Pancreas (tissue), 10 donors: ENCODE data around the gene AIG1. TPM values are rescaled to one million over a fixed set of nuclear protein-coding genes. Genes with fewer than 3 reads are reported as not detected.

ENCODE experiments used
- ATAC-seq, 4 donors: fragments of 200-7000 bp; cut with Tn5 transposase; one replicate each; pipeline versions ENCODE4 v1.8.0 to v1.9.1; 2020; ENCODE audit warnings: mild to moderate bottlenecking in 4 of 4, moderate library complexity in 4 of 4
- DNase-seq, 6 donors: peaks; one replicate each; pipeline ENCODE4 v3.0.0-alpha.2; 2020
- FAIRE-seq: peaks from 2 replicates; lab custom pipeline; 2012; peaks lifted over from hg19 to GRCh38; lab: Jason Lieb, UNC
- H3K27ac ChIP-seq, 4 donors: fragments of 200-600 bp; sonication (generic); 1 replicate in 3 of 4; 2 replicates in 1 of 4; pipeline versions ENCODE4 v1.5.0 to v1.8.0; 2020
- H3K27me3 ChIP-seq, 4 donors: fragments of 200-600 bp; one replicate each; pipeline ENCODE4 v1.8.0; 2021
- H3K36me3 ChIP-seq, 3 donors: fragments of 200-600 bp; sonication (generic) in 1 of 3; one replicate each; pipeline versions ENCODE4 v1.5.0 to v1.8.0; 2020 to 2021
- H3K4me1 ChIP-seq, 3 donors: fragments of 200-600 bp; one replicate each; pipeline ENCODE4 v1.8.0; 2021
- H3K4me3 ChIP-seq, 4 donors: fragments of 200-600 bp; sonication (generic) in 2 of 4; one replicate each; pipeline versions ENCODE4 v1.5.0 to v1.8.0; 2020 to 2021
- H3K9me3 ChIP-seq, 4 donors: fragments of 200-600 bp; one replicate each; pipeline ENCODE4 v1.8.0; 2021
- CTCF ChIP-seq, 4 donors: fragments of 200-600 bp; sonication (generic) in 3 of 4; IDR thresholded peaks; one replicate each; pipeline versions ENCODE4 v1.5.0 to v1.8.0; 2021; ENCODE audit warnings: antibody characterized with exemption in 4 of 4
- WGBS, 2 donors: extraction: QIAGEN DNeasy Blood & Tissue Kit; methylation state at CpG; one replicate each; pipeline ENCODE4 v1.1.7; 2013; 5-methylcytosine and 5-hydroxymethylcytosine counted together
- intact Hi-C, 3 donors: fragments of 100-400 bp; cut with DNase I; formaldehyde crosslinking; loops; one replicate each; pipeline versions ENCODE4 v1.11.1 to v1.14.2; 2022
- polyA plus RNA-seq, 2 donors: library from polyadenylated mRNA; stranded (reverse); fragments of 200-250 nt; gene quantifications; one replicate each; pipeline ENCODE4 v1.2.3, GENCODE V29; 2013
- total RNA-seq, 6 donors: library from RNA; stranded (reverse); fragmentation: NEBNext Ultra II Directional in 4 of 6; extraction: Animal tissue kit (Norgen Biotek cat#: 25700) in 4 of 6; gene quantifications; one replicate each; pipeline versions ENCODE4 v1.2.1 to v1.2.4, GENCODE V29; 2021 to 2023
- donor health status: healthy with polysubstance abuse.
- donor health status: DM: no; HTN: no; CAD: no; lungs with moderate emphysema.
- donor health status: DM: no; HTN: no; CAD: no.
- donor health status: control.
- donor health status: control.
- donor health status: Bipolar disorder and iron deficiency.
- donor health status: DM: yes; HTN: yes; CAD: no.
- donor health status: DM: no; HTN: no; CAD: no.
- donor health status: DM: no; HTN: no; CAD: no.
- donor health status: DM: yes; HTN: yes; CAD: no.

Gene AIG1
- total and polyA plus RNA-seq, 8 donors, result 8.7 to 28.9 (median 14.9) TPM

DNA sequence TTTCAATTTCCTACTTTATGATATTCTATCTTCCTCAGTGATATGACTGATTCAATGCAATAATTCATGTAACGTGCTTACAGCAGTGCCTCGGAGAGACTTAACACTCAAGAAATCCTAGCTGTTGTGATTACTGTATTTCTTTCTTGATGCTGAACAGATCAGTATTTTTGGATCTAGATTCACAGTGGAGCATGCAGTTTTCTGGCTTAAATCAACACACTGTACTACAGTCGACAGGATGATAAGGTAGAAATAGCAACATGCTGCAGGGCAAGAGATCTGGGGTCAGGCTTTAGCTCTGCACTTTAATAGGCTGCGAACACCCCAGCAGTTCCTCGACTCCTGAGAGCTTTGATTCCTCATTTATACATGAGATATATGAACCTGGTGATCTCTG is 161.0 kb downstream of the AIG1 start:
- Histone ChIP-seq H3K36me3 (no peaks in the 10 kb centered on the region), H3K9me3 (no peaks in the 10 kb centered on the region), H3K4me1 (peaks cover 0 to 10% (median 8%) of the 10 kb centered on the region in 3 donors), H3K27me3 (no peaks in the 10 kb centered on the region), H3K4me3 (no peak overlapping the region), H3K27ac (no peak overlapping the region)
- intact Hi-C loops, result no loop called here
- TF ChIP-seq CTCF (IDR thresholded peaks at IDR 0.05), result no peak
- no peak for ATAC-seq
- DNase-seq, result no peak
- no peak for FAIRE-seq
- 73 to 78% methylated on average over 5 of the region's 5 CpGs for WGBS, 2 donors

DNA sequence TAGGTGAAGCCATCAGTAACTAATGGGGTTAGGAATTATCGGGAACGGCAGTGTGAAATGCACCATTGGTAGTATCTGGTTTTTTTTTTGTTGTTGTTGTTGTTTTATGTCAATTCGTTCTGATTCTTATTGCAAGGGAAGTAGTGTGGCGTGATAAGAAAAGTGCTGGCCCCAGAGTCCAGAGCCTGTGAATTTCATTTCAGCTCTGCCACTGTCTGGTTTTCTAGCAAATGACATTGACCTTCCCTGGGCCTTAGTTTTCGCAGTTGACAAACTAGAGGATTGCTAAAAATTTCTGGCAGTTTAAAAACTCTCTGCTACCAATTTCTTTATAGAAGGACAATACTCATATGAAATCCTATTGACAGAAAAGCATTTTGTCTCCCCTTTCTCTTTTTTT is 161.6 kb downstream of the AIG1 start:
- Histone ChIP-seq H3K4me3 (no peak overlapping the region), H3K27ac (no peak overlapping the region), H3K9me3 (no peaks in the 10 kb centered on the region), H3K36me3 (no peaks in the 10 kb centered on the region), H3K27me3 (no peaks in the 10 kb centered on the region), H3K4me1 (peaks cover 0 to 10% (median 8%) of the 10 kb centered on the region in 3 donors)
- FAIRE-seq, result no peak
- intact Hi-C loops, result no loop called here
- WGBS, 2 donors, result 80 to 82% methylated on average over 5 of the region's 5 CpGs
- ATAC-seq, result no peak
- no peak for DNase-seq
- no peak for TF ChIP-seq CTCF (IDR thresholded peaks at IDR 0.05)

GRCh38 chr6:143222801-143223231 is 162.1 kb downstream of the AIG1 start:
- peak overlapping the region in 1 of 4 donors; percentile 23 for H3K27ac ChIP-seq
- ATAC-seq, result no peak
- H3K36me3 ChIP-seq, result no peaks in the 10 kb centered on the region
- no peak overlapping the region for H3K4me3 ChIP-seq
- WGBS, 2 donors, result 80 to 84% methylated on average over 2 of the region's 2 CpGs
- H3K4me1 ChIP-seq, result peaks cover 0 to 10% (median 8%) of the 10 kb centered on the region in 3 donors
- intact Hi-C loops, result no loop called here
- no peaks in the 10 kb centered on the region for H3K27me3 ChIP-seq
- TF ChIP-seq CTCF (IDR thresholded peaks at IDR 0.05), result no peak
- no peak for DNase-seq
- no peaks in the 10 kb centered on the region for H3K9me3 ChIP-seq
- no peak for FAIRE-seq

DNA sequence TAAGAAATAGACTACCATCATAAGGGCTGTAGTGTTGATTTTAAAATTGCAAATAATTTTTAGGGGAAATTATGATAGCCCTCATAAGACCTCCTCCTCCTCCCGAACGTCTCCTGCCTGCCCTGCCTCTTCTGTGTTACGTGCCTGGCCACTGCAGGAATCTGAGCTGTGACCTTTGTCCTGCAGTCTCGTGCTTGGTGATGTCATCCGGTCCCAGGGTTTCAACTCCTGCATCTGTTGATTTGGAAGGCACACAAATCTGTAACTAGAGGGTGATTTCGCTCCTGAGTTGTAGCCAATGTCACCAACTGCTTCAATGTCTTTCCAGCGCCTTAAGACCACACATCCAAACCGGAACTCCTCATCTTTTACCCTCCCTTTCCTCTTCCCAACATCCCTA is 163.2 kb downstream of the AIG1 start:
- peak; percentile 93 to 97 (median 96) for ATAC-seq
- no peak for FAIRE-seq

More for the DNA sequence above, 163.2 kb downstream of the AIG1 start:
- no peaks in the 10 kb centered on the region for H3K27me3 ChIP-seq
- intact Hi-C loops, result no loop called here
- H3K27ac ChIP-seq, result peak overlapping the region in 1 of 4 donors; percentile 23
- H3K36me3 ChIP-seq, result no peaks in the 10 kb centered on the region
- WGBS, 2 donors, result 34 to 45% methylated on average over 8 of the region's 8 CpGs
- H3K9me3 ChIP-seq, result no peaks in the 10 kb centered on the region
- peaks cover 0 to 10% (median 8%) of the 10 kb centered on the region in 3 donors for H3K4me1 ChIP-seq
- no peak overlapping the region for H3K4me3 ChIP-seq
- no peak for TF ChIP-seq CTCF (IDR thresholded peaks at IDR 0.05)
- DNase-seq, result peak; percentile 53 to 76 (median 64)
